HEK293 (cell line): ENCODE results near the gene VEZT.
A peak's percentile ranks its signal among the peaks of the same experiment; 100 is the strongest.

Experiments used
- CTCF ChIA-PET: fragments of 350-600 bp; formaldehyde crosslinking; extraction: SDS; loops from one replicate; lab custom pipeline; 2021; ENCODE audit warnings: antibody characterized with exemption; lab: Yijun Ruan, JAX
- POLR2A ChIA-PET: fragments of 300-600 bp; formaldehyde crosslinking; extraction: SDS; loops from one replicate; lab custom pipeline; 2020; ENCODE audit warnings: antibody characterized with exemption, inconsistent platforms; lab: Yijun Ruan, JAX
- H3K27ac ChIP-seq: fragments of 200-500 bp; sonication (Bioruptor generic); 2 replicates; pipeline ENCODE4 v1.5.1; 2014; ENCODE audit warnings: low read depth, low read length, control low read depth, inconsistent platforms; ENCODE audit errors: extremely low read depth
- H3K36me3 ChIP-seq, 2 experiments: fragments of 200-500 bp in 1 of 2; sonication (Bioruptor generic) in 1 of 2; 1 replicate in 1 of 2; 2 replicates in 1 of 2; pipeline ENCODE4 v1.5.1; 2014 to 2017; ENCODE audit warnings: inconsistent platforms in 2 of 2, low read length in 2 of 2; ENCODE audit not compliant: control insufficient read depth in 2 of 2, insufficient read depth in 1 of 2
- H3K4me1 ChIP-seq: fragments of 200-500 bp; sonication (Bioruptor generic); 2 replicates; pipeline ENCODE4 v1.5.1; 2014; ENCODE audit warnings: mild to moderate bottlenecking, low read length, inconsistent platforms; ENCODE audit not compliant: control insufficient read depth, insufficient read depth
- H3K4me3 ChIP-seq: 2 replicates; pipeline ENCODE4 v1.5.1; 2011; ENCODE audit warnings: low read depth, mild to moderate bottlenecking, control low read depth, low read length, moderate library complexity
- H3K9me3 ChIP-seq: fragments of 200-500 bp; sonication (Bioruptor generic); 2 replicates; pipeline ENCODE4 v1.5.1; 2014; ENCODE audit warnings: low read depth, low read length, inconsistent platforms; ENCODE audit not compliant: control insufficient read depth, insufficient read depth
- HOXD13 ChIP-seq: sonication (generic); formaldehyde crosslinking; IDR thresholded peaks from 2 replicates; pipeline ENCODE4 v1.8.0; 2022; ENCODE audit warnings: missing genetic modification reagents, borderline replicate concordance
- OSR2 ChIP-seq: fragments of 450-650 bp; formaldehyde crosslinking; IDR thresholded peaks from 2 replicates; pipeline ENCODE4 v1.5.1; 2016; ENCODE audit warnings: missing biosample characterization, missing genetic modification characterization
- OVOL3 ChIP-seq: fragments of 450-650 bp; formaldehyde crosslinking; IDR thresholded peaks from 2 replicates; pipeline ENCODE4 v1.5.1; 2016; ENCODE audit warnings: missing biosample characterization, missing genetic modification characterization
- WT1 ChIP-seq: fragments of 450-650 bp; formaldehyde crosslinking; IDR thresholded peaks from 2 replicates; pipeline ENCODE4 v1.5.1; 2016; ENCODE audit warnings: missing biosample characterization, missing genetic modification characterization
- ZBTB20 ChIP-seq: fragments of 450-650 bp; formaldehyde crosslinking; IDR thresholded peaks from 2 replicates; pipeline ENCODE4 v1.5.1; 2016; ENCODE audit warnings: missing biosample characterization, missing genetic modification characterization
- ZBTB48 ChIP-seq: fragments of 450-650 bp; formaldehyde crosslinking; IDR thresholded peaks from 2 replicates; pipeline ENCODE4 v1.5.1; 2016; ENCODE audit warnings: missing biosample characterization, missing genetic modification characterization
- ZNF223 ChIP-seq: fragments of 450-650 bp; formaldehyde crosslinking; IDR thresholded peaks from 2 replicates; pipeline ENCODE4 v1.5.1; 2016; ENCODE audit warnings: missing biosample characterization, missing genetic modification characterization
- ZNF292 ChIP-seq: fragments of 450-650 bp; formaldehyde crosslinking; IDR thresholded peaks from 2 replicates; pipeline ENCODE4 v1.5.1; 2016; ENCODE audit warnings: low read depth, missing biosample characterization, missing genetic modification characterization, borderline replicate concordance
- ZNF426 ChIP-seq: fragments of 450-650 bp; formaldehyde crosslinking; IDR thresholded peaks from 2 replicates; pipeline ENCODE4 v1.5.1; 2017; ENCODE audit warnings: missing biosample characterization, missing genetic modification characterization, mild to moderate bottlenecking, inconsistent platforms, moderate library complexity
- ZNF571 ChIP-seq: fragments of 450-650 bp; formaldehyde crosslinking; IDR thresholded peaks from 2 replicates; pipeline ENCODE4 v1.5.0; 2017; ENCODE audit warnings: missing biosample characterization, missing genetic modification characterization
- ZNF610 ChIP-seq: fragments of 450-650 bp; formaldehyde crosslinking; IDR thresholded peaks from 2 replicates; pipeline ENCODE4 v1.5.1; 2016; ENCODE audit warnings: missing biosample characterization, missing genetic modification characterization, borderline replicate concordance
- ZNF654 ChIP-seq: fragments of 450-650 bp; formaldehyde crosslinking; IDR thresholded peaks from 2 replicates; pipeline ENCODE4 v1.5.1; 2016; ENCODE audit warnings: low read depth, missing biosample characterization, missing genetic modification characterization
- ZNF660 ChIP-seq: fragments of 450-650 bp; IDR thresholded peaks from 2 replicates; pipeline ENCODE4 v1.5.1; 2018; ENCODE audit warnings: missing biosample characterization, mild to moderate bottlenecking, missing genetic modification characterization
- ZNF707 ChIP-seq: fragments of 450-650 bp; formaldehyde crosslinking; IDR thresholded peaks from 2 replicates; pipeline ENCODE4 v1.5.1; 2016; ENCODE audit warnings: missing biosample characterization, missing genetic modification characterization
- ZNF843 ChIP-seq: fragments of 450-650 bp; formaldehyde crosslinking; IDR thresholded peaks from 2 replicates; pipeline ENCODE4 v1.5.1; 2016; ENCODE audit warnings: missing biosample characterization, missing genetic modification characterization
- ZSCAN30 ChIP-seq: fragments of 450-650 bp; IDR thresholded peaks from 2 replicates; pipeline ENCODE4 v1.5.1; 2018; ENCODE audit warnings: missing biosample characterization, mild to moderate bottlenecking, missing genetic modification characterization, moderate library complexity
- TF ChIP-seq, protein P1 (sequence below): fragments of 450-650 bp; formaldehyde crosslinking; IDR thresholded peaks from 2 replicates; pipeline ENCODE4 v1.5.1; 2017; ENCODE audit warnings: missing biosample characterization, missing genetic modification characterization
- TF ChIP-seq, protein P2 (sequence below): fragments of 450-650 bp; formaldehyde crosslinking; IDR thresholded peaks from 2 replicates; pipeline ENCODE4 v1.5.1; 2016; ENCODE audit warnings: missing biosample characterization, missing genetic modification characterization
- TF ChIP-seq, protein P3 (sequence below): fragments of 450-650 bp; formaldehyde crosslinking; IDR thresholded peaks from 2 replicates; pipeline ENCODE4 v1.5.1; 2016; ENCODE audit warnings: missing biosample characterization, missing genetic modification characterization
- TF ChIP-seq, protein P4 (sequence below): fragments of 450-650 bp; formaldehyde crosslinking; IDR thresholded peaks from 2 replicates; pipeline ENCODE4 v1.5.1; 2016; ENCODE audit warnings: missing biosample characterization, missing genetic modification characterization
- TF ChIP-seq, protein P5 (sequence below): fragments of 450-650 bp; formaldehyde crosslinking; IDR thresholded peaks from 2 replicates; pipeline ENCODE4 v1.5.1; 2017; ENCODE audit warnings: missing biosample characterization, missing genetic modification characterization
- TF ChIP-seq, protein P6 (sequence below): fragments of 450-650 bp; formaldehyde crosslinking; IDR thresholded peaks from 2 replicates; pipeline ENCODE4 v1.5.1; 2017; ENCODE audit warnings: missing biosample characterization, missing genetic modification characterization

Gene VEZT

DNA sequence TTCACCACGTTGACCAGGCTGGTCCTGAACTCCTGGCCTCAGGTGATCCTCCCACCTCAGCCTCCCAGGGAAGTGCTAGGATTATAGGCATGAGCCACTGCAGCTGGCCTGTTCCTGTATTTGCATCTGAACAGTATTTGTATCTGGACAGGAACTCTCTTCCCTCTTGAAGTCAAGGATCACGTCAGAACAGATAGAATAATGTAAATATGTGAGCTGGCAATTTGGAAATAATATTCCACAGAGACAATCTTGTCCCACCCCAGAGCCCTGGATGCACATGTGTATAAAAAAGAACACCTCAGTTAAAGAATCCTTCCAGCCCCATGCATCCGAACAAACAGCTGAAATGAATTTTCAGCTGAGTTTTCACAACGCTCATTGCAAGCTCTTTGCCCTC lies 118.3 kb downstream of the VEZT start (continued):
- TF ChIP-seq ZNF610 (tag by site-specific recombination), result no peak
- TF ChIP-seq ZBTB20 (tag by site-specific recombination), result no peak
- no peak for TF ChIP-seq ZNF223 (tag by site-specific recombination)
- no peak for TF ChIP-seq HOXD13 (CRISPR knock-in tag)
- no peak for TF ChIP-seq OVOL3 (tag by site-specific recombination)
- no peak for TF ChIP-seq OSR2 (tag by site-specific recombination)
- TF ChIP-seq, protein P1, sequence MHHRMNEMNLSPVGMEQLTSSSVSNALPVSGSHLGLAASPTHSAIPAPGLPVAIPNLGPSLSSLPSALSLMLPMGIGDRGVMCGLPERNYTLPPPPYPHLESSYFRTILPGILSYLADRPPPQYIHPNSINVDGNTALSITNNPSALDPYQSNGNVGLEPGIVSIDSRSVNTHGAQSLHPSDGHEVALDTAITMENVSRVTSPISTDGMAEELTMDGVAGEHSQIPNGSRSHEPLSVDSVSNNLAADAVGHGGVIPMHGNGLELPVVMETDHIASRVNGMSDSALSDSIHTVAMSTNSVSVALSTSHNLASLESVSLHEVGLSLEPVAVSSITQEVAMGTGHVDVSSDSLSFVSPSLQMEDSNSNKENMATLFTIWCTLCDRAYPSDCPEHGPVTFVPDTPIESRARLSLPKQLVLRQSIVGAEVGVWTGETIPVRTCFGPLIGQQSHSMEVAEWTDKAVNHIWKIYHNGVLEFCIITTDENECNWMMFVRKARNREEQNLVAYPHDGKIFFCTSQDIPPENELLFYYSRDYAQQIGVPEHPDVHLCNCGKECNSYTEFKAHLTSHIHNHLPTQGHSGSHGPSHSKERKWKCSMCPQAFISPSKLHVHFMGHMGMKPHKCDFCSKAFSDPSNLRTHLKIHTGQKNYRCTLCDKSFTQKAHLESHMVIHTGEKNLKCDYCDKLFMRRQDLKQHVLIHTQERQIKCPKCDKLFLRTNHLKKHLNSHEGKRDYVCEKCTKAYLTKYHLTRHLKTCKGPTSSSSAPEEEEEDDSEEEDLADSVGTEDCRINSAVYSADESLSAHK, result no peak
- no peak for TF ChIP-seq ZNF292

DNA sequence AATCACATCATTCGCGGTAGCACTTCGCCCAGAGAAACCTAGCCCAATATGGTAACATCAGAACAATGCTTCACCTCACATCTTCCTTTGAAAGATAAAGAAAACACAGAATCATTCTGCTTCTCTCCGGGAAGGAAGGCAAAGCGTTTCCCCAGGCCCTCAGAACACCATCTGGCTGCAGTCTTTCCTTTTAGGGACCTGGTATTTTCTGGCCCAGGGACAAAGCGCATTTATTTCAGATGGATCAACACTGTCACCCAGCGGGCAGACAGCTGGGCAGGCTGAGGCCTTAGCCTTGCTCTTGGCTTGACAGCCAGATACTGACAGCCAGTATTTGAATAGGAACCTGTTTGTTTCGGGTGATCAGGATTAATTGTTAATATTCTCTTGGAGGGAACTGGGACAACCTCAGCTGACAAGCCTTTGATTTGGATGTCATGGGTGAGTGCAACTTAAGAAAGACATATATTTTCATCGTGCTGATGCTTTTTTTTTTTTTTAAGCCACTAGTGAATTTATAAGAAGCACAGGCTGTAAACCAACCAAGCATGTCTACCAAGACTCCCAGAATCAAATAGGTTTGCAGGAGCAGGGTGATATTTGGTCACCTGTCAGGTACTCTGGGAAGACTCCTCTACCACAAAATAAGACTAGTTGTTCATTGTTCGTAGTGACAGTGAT lies 118.9 kb downstream of the VEZT start:
- Histone ChIP-seq H3K36me3 (no peaks in the 10 kb centered on the region), H3K4me3 (no peak overlapping the region), H3K9me3 (no peaks in the 10 kb centered on the region), H3K4me1 (no peaks in the 10 kb centered on the region), H3K27ac (no peak overlapping the region)
- ChIA-PET POLR2A (no interaction called here), CTCF (interaction anchor here (0.7 kb wide), 3 partner anchors 58 to 220 kb away, joined by 3 read pairs; no protein-coding TSS in a partner anchor)
- TF ChIP-seq, protein P1, result no peak
- TF ChIP-seq, protein P2, sequence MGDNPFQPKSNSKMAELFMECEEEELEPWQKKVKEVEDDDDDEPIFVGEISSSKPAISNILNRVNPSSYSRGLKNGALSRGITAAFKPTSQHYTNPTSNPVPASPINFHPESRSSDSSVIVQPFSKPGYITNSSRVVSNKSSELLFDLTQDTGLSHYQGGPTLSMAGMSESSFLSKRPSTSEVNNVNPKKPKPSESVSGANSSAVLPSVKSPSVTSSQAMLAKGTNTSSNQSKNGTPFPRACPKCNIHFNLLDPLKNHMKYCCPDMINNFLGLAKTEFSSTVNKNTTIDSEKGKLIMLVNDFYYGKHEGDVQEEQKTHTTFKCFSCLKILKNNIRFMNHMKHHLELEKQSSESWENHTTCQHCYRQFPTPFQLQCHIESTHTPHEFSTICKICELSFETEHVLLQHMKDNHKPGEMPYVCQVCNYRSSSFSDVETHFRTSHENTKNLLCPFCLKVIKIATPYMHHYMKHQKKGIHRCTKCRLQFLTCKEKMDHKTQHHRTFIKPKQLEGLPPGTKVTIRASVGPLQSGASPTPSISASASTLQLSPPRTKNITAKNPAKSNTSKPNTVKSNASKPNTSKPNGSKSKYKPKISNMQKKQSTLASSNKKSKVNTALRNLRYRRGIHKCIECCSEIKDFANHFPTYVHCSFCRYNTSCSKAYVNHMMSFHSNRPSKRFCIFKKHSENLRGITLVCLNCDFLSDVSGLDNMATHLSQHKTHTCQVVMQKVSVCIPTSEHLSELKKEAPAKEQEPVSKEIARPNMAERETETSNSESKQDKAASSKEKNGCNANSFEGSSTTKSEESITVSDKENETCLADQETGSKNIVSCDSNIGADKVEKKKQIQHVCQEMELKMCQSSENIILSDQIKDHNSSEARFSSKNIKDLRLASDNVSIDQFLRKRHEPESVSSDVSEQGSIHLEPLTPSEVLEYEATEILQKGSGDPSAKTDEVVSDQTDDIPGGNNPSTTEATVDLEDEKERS (tag by site-specific recombination), result no peak
- TF ChIP-seq ZNF707 (tag by site-specific recombination) (no peak), ZNF571 (tag by site-specific recombination) (no peak), ZBTB48 (peak; percentile 89), ZNF654 (peak; percentile 11; the same call in 1 of the 2 replicates), ZNF660 (peak; percentile 45; the same call in 1 of the 2 replicates), ZSCAN30 (peak; percentile 50; the same call in 1 of the 2 replicates), ZNF843 (tag by site-specific recombination) (no peak), WT1 (no peak), ZNF426 (tag by site-specific recombination) (no peak)
- TF ChIP-seq, protein P3, sequence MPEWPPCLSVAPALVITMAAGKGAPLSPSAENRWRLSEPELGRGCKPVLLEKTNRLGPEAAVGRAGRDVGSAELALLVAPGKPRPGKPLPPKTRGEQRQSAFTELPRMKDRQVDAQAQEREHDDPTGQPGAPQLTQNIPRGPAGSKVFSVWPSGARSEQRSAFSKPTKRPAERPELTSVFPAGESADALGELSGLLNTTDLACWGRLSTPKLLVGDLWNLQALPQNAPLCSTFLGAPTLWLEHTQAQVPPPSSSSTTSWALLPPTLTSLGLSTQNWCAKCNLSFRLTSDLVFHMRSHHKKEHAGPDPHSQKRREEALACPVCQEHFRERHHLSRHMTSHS (tag by site-specific recombination), result no peak
- TF ChIP-seq, protein P4, sequence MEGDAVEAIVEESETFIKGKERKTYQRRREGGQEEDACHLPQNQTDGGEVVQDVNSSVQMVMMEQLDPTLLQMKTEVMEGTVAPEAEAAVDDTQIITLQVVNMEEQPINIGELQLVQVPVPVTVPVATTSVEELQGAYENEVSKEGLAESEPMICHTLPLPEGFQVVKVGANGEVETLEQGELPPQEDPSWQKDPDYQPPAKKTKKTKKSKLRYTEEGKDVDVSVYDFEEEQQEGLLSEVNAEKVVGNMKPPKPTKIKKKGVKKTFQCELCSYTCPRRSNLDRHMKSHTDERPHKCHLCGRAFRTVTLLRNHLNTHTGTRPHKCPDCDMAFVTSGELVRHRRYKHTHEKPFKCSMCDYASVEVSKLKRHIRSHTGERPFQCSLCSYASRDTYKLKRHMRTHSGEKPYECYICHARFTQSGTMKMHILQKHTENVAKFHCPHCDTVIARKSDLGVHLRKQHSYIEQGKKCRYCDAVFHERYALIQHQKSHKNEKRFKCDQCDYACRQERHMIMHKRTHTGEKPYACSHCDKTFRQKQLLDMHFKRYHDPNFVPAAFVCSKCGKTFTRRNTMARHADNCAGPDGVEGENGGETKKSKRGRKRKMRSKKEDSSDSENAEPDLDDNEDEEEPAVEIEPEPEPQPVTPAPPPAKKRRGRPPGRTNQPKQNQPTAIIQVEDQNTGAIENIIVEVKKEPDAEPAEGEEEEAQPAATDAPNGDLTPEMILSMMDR, result peak; percentile 89
- TF ChIP-seq, protein P5, sequence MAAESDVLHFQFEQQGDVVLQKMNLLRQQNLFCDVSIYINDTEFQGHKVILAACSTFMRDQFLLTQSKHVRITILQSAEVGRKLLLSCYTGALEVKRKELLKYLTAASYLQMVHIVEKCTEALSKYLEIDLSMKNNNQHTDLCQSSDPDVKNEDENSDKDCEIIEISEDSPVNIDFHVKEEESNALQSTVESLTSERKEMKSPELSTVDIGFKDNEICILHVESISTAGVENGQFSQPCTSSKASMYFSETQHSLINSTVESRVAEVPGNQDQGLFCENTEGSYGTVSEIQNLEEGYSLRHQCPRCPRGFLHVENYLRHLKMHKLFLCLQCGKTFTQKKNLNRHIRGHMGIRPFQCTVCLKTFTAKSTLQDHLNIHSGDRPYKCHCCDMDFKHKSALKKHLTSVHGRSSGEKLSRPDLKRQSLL (tag by site-specific recombination), result no peak
- TF ChIP-seq, protein P6, sequence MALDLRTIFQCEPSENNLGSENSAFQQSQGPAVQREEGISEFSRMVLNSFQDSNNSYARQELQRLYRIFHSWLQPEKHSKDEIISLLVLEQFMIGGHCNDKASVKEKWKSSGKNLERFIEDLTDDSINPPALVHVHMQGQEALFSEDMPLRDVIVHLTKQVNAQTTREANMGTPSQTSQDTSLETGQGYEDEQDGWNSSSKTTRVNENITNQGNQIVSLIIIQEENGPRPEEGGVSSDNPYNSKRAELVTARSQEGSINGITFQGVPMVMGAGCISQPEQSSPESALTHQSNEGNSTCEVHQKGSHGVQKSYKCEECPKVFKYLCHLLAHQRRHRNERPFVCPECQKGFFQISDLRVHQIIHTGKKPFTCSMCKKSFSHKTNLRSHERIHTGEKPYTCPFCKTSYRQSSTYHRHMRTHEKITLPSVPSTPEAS (tag by site-specific recombination), result 0 out of 2 replicates have a peak, but pooled peaks have one; percentile 15
